Measurements from ENCODE around the gene PELI1.

DNA sequence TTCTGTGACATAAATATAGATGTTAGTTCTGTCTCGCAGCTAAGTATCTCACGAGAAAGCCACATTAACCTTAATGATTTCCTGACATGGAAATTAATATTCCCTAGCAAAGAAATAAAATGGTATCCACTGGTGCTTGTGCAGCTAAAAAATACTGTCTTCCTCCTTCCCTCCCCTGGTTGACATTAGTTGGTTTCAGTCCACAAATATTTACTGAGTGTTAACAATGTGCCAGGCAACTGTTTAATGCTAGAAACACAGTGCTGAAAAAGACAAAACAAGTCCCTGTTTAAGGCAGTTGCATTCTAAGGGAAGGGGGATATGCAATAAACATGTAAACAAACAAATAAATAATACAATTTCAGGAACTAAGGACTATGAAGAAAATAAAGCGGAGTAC, 80.8 kb downstream of the PELI1 start:
- TF ChIP-seq, protein P1, sequence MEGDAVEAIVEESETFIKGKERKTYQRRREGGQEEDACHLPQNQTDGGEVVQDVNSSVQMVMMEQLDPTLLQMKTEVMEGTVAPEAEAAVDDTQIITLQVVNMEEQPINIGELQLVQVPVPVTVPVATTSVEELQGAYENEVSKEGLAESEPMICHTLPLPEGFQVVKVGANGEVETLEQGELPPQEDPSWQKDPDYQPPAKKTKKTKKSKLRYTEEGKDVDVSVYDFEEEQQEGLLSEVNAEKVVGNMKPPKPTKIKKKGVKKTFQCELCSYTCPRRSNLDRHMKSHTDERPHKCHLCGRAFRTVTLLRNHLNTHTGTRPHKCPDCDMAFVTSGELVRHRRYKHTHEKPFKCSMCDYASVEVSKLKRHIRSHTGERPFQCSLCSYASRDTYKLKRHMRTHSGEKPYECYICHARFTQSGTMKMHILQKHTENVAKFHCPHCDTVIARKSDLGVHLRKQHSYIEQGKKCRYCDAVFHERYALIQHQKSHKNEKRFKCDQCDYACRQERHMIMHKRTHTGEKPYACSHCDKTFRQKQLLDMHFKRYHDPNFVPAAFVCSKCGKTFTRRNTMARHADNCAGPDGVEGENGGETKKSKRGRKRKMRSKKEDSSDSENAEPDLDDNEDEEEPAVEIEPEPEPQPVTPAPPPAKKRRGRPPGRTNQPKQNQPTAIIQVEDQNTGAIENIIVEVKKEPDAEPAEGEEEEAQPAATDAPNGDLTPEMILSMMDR (IDR thresholded peaks at IDR 0.05): no peak
- TF ChIP-seq EP300 (IDR thresholded peaks at IDR 0.05) (no peak), POLR2A (IDR thresholded peaks at IDR 0.05) (no peak)
